Breast epithelium (tissue), 4 donors: Measurements from ENCODE around the gene ANO2. TPM values are rescaled to one million over a fixed set of nuclear protein-coding genes. Genes with fewer than 3 reads are reported as not detected.
A peak's percentile ranks its signal among the peaks of the same experiment; 100 is the strongest.

Experiments
- DNase-seq, 2 donors: peaks; one replicate each; pipeline ENCODE4 v3.0.0-alpha.2; 2019; ENCODE audit warnings: low spot score in 2 of 2
- H3K27ac ChIP-seq, 2 donors: fragments of 200-600 bp; sonication (generic) in 1 of 2; one replicate each; pipeline ENCODE4 v1.5.1; 2016 to 2019; ENCODE audit warnings: mild to moderate bottlenecking in 1 of 2
- H3K27me3 ChIP-seq, 2 donors: fragments of 200-600 bp; sonication (generic) in 1 of 2; one replicate each; pipeline versions ENCODE4 v1.5.1 to v1.6.0; 2017 to 2019; ENCODE audit warnings: control low read depth in 1 of 2, mild to moderate bottlenecking in 1 of 2
- H3K36me3 ChIP-seq: fragments of 200-600 bp; one replicate; pipeline ENCODE4 v1.5.1; 2019
- H3K4me1 ChIP-seq, 2 donors: fragments of 200-600 bp; sonication (generic); one replicate each; pipeline ENCODE4 v1.5.1; 2016 to 2019; ENCODE audit warnings: control low read depth in 1 of 2
- H3K4me3 ChIP-seq, 3 donors: fragments of 200-600 bp; sonication (generic); 1 replicate in 2 of 3; 2 replicates in 1 of 3; pipeline ENCODE4 v1.5.1; 2016 to 2019; ENCODE audit warnings: mild to moderate bottlenecking in 3 of 3, moderate library complexity in 2 of 3
- H3K9me3 ChIP-seq, 2 donors: fragments of 200-600 bp; sonication (generic) in 1 of 2; one replicate each; pipeline ENCODE4 v1.5.1; 2016 to 2019; ENCODE audit warnings: control low read depth in 1 of 2
- POLR2A ChIP-seq: fragments of 450-650 bp; IDR thresholded peaks from one replicate; pipeline ENCODE4 v1.6.1; 2016; ENCODE audit warnings: antibody characterized with exemption, mild to moderate bottlenecking, moderate library complexity
- POLR2AphosphoS5 ChIP-seq, 3 donors: sonication (generic); formaldehyde crosslinking; IDR thresholded peaks; one replicate each; pipeline ENCODE4 v1.6.1; 2017; ENCODE audit warnings: antibody characterized with exemption in 3 of 3
- intact Hi-C: fragments of 100-400 bp; cut with DNase I; formaldehyde crosslinking; loops from one replicate; pipeline ENCODE4 v1.15.1; 2023; ENCODE audit warnings: low total_unique reads
- total RNA-seq, 3 donors: library from RNA; depleted of rRNA; stranded (reverse); fragments of >200 nt; gene quantifications; one replicate each; pipeline ENCODE4 v1.1.0, GENCODE V29; 2016
- TF ChIP-seq, protein P1 (sequence below), 3 donors: fragments of 450-650 bp; IDR thresholded peaks; one replicate each; pipeline ENCODE4 v1.5.1; 2016 to 2017; ENCODE audit warnings: antibody characterized with exemption in 3 of 3, mild to moderate bottlenecking in 3 of 3, moderate library complexity in 3 of 3

ANO2 gene
- total RNA-seq = 10 to 100 TPM in 2 of 3 donors, 1 to 10 TPM in 1; 5.0 to 33.1 (median 16.8) TPM

DNA sequence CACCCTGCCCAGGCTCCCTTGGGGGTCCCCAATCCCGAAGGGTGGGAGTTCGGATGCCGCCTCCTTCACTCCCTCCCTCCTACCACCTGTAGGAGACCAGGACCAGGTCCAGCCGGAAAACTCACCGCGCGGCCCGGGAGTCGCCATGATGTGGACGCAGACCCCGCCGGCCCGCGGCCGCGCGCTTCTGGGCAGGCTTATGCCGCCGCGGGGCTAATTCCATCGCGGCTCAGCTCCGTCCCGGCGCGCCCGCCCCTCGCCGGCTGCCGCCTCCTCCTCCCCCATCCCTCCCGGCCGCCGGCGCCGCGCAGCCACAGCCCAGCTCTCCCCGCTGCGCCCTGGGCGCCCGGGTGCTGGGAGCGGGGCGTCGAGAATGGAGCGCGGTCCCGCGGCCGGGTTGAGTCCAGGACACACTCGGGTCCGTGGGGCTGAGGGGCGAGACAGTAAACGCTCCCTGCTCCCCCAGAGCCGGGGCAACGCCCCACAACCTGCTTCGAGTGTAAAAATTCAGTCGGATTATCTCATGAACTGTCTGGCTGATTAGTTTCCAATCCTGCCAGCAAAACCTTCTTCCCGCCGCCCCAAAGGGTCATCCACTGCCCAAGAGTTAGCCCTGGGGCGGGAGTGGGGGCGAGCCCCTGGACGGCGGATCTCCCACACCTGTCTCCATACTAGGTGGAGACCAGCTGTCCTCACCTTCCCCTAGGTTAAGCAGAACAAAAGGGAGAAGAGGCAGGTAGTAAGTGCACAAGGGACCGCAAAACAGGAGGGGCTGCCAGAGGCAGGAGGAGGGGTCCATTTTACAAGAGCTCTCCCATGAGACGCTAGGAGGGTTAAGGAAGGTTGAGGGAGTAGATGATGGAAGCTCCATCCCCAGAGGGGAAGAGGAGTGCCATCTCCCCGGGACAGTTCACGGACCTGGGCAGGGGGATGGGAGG is at the start of gene ANO2:
Gene ANO2, minus strand, starts transcription at position 189 of the 938 bp plus-strand sequence. Its CDS starts 42 bp downstream, at position 147.
- TF ChIP-seq, protein P1, sequence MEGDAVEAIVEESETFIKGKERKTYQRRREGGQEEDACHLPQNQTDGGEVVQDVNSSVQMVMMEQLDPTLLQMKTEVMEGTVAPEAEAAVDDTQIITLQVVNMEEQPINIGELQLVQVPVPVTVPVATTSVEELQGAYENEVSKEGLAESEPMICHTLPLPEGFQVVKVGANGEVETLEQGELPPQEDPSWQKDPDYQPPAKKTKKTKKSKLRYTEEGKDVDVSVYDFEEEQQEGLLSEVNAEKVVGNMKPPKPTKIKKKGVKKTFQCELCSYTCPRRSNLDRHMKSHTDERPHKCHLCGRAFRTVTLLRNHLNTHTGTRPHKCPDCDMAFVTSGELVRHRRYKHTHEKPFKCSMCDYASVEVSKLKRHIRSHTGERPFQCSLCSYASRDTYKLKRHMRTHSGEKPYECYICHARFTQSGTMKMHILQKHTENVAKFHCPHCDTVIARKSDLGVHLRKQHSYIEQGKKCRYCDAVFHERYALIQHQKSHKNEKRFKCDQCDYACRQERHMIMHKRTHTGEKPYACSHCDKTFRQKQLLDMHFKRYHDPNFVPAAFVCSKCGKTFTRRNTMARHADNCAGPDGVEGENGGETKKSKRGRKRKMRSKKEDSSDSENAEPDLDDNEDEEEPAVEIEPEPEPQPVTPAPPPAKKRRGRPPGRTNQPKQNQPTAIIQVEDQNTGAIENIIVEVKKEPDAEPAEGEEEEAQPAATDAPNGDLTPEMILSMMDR (IDR thresholded peaks at IDR 0.05) = no peak
- no peak for TF ChIP-seq POLR2A
- no peak for TF ChIP-seq POLR2AphosphoS5 (IDR thresholded peaks at IDR 0.05)
- Histone ChIP-seq H3K36me3 (no peaks in the 10 kb centered on the region), H3K9me3 (no peaks in the 10 kb centered on the region), H3K4me3 (peak within 1 kb of the TSS; percentile 36 to 74 (median 49)), H3K27me3 (peaks cover 0 to 14% of the 10 kb centered on the region in 2 donors), H3K4me1 (peaks cover 0 to 6% of the 10 kb centered on the region in 2 donors), H3K27ac (no peak within 1 kb of the TSS)
- no peak for DNase-seq
- intact Hi-C loops = no loop called here

- H3K27me3 ChIP-seq = no peaks in the 10 kb centered on the region
- intact Hi-C loops = loop anchor here (5.0 kb wide), 1 partner anchor 438 kb away; no protein-coding TSS in a partner anchor
- H3K27ac ChIP-seq = no peak overlapping the region
- H3K36me3 ChIP-seq = no peaks in the 10 kb centered on the region
- H3K4me3 ChIP-seq = no peak overlapping the region
- no peak for DNase-seq
- H3K9me3 ChIP-seq = no peaks in the 10 kb centered on the region
- H3K4me1 ChIP-seq = no peaks in the 10 kb centered on the region
- TF ChIP-seq, protein P1 (IDR thresholded peaks at IDR 0.05) = no peak
- TF ChIP-seq POLR2AphosphoS5 (IDR thresholded peaks at IDR 0.05) (no peak), POLR2A (no peak)
Measured at GRCh38 chr12:5989621-5990020, 44.6 kb upstream of the ANO2 start.

DNA sequence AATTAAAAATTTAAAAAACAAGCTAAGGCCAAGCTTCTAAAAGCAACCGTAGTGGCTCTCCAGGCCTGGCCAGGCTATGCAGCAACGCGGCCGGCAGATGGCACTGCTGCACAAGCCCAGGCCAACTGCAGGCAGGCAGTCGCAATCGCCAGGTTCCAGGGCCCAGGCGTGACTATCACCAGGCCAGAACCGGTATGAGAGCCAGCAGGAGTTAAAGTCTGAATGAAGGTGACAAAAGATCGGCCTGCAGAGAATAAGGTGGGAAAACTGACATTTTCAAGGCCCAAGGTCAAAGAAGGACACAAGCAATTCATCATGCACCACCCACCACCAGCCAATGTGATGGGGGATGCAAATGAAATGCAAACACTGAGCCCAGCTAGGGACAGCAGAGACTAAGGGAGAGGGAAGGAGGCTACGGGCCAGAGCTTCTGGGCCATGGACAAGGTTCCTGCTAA is 43.6 kb upstream of the ANO2 start:
- intact Hi-C loops = loop anchor here (5.0 kb wide), 1 partner anchor 439 kb away; no protein-coding TSS in a partner anchor
- no peak for TF ChIP-seq POLR2AphosphoS5 (IDR thresholded peaks at IDR 0.05)
- TF ChIP-seq, protein P1 (IDR thresholded peaks at IDR 0.05) = peak; percentile 47 to 94 (median 90)
- no peak for TF ChIP-seq POLR2A
- Histone ChIP-seq H3K4me3 (no peak overlapping the region), H3K36me3 (no peaks in the 10 kb centered on the region), H3K27me3 (no peaks in the 10 kb centered on the region), H3K9me3 (no peaks in the 10 kb centered on the region), H3K27ac (no peak overlapping the region), H3K4me1 (no peaks in the 10 kb centered on the region)
- peak; percentile 50 to 78 for DNase-seq

DNA sequence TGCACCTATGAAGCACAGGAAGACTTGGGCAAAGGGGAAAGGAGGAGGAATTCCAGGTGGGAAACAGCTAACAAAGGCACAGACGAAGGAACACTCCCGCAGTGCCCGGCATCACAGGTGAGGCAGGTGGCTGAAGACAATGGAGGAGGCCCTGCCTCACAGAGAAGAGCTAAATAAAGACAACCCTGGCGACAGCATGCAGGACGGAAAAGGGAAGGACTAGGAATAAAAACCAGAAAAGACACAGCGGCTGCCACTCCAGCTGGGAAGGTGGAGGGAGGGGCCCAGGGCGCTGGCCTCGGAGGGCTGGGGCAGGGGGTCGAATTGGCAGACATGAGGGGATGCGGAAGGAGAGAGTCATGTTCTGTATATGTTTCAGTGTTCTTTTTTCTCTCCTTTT is 43.0 kb upstream of the ANO2 start:
- H3K4me1 ChIP-seq = no peaks in the 10 kb centered on the region
- no peak overlapping the region for H3K4me3 ChIP-seq
- no peaks in the 10 kb centered on the region for H3K27me3 ChIP-seq
- no peak for DNase-seq
- H3K36me3 ChIP-seq = no peaks in the 10 kb centered on the region
- no peaks in the 10 kb centered on the region for H3K9me3 ChIP-seq
- H3K27ac ChIP-seq = no peak overlapping the region
- intact Hi-C loops = loop anchor here (5.0 kb wide), 1 partner anchor 439 kb away; no protein-coding TSS in a partner anchor
- TF ChIP-seq, protein P1 (IDR thresholded peaks at IDR 0.05) = no peak
- TF ChIP-seq POLR2A (no peak), POLR2AphosphoS5 (IDR thresholded peaks at IDR 0.05) (no peak)

GRCh38 chr12:5987573-5987972 is 42.5 kb upstream of the ANO2 start:
- DNase-seq = no peak
- Histone ChIP-seq H3K4me1 (no peaks in the 10 kb centered on the region), H3K27ac (no peak overlapping the region), H3K9me3 (no peaks in the 10 kb centered on the region), H3K27me3 (no peaks in the 10 kb centered on the region), H3K36me3 (no peaks in the 10 kb centered on the region), H3K4me3 (no peak overlapping the region)
- intact Hi-C loops = loop anchor here (5.0 kb wide), 1 partner anchor 440 kb away; no protein-coding TSS in a partner anchor
- no peak for TF ChIP-seq POLR2AphosphoS5 (IDR thresholded peaks at IDR 0.05)
- TF ChIP-seq, protein P1 (IDR thresholded peaks at IDR 0.05) = no peak
- TF ChIP-seq POLR2A = no peak
